Gastroesophageal sphincter (tissue), 3 donors: ENCODE results near the gene PEMT.

Source experiments
- EP300 ChIP-seq: sonication (generic); formaldehyde crosslinking; IDR thresholded peaks from one replicate; pipeline ENCODE4 v1.6.1; 2017; ENCODE audit warnings: antibody characterized with exemption, mild to moderate bottlenecking
- POLR2A ChIP-seq, 2 donors: fragments of 450-650 bp; IDR thresholded peaks; one replicate each; pipeline ENCODE4 v1.6.1; 2017; ENCODE audit warnings: antibody characterized with exemption in 2 of 2, mild to moderate bottlenecking in 2 of 2, moderate library complexity in 1 of 2
- POLR2AphosphoS5 ChIP-seq: sonication (generic); formaldehyde crosslinking; IDR thresholded peaks from one replicate; pipeline ENCODE4 v1.6.1; 2017; ENCODE audit warnings: antibody characterized with exemption
- TF ChIP-seq, protein P1 (sequence below), 4 experiments: fragments of 200-600 bp in 2 of 4; fragments of 450-650 bp in 2 of 4; sonication (generic) in 1 of 4; IDR thresholded peaks; one replicate each; pipeline ENCODE4 v1.5.1; 2017 to 2019; ENCODE audit warnings: antibody characterized with exemption in 4 of 4, mild to moderate bottlenecking in 2 of 4, moderate library complexity in 2 of 4

DNA sequence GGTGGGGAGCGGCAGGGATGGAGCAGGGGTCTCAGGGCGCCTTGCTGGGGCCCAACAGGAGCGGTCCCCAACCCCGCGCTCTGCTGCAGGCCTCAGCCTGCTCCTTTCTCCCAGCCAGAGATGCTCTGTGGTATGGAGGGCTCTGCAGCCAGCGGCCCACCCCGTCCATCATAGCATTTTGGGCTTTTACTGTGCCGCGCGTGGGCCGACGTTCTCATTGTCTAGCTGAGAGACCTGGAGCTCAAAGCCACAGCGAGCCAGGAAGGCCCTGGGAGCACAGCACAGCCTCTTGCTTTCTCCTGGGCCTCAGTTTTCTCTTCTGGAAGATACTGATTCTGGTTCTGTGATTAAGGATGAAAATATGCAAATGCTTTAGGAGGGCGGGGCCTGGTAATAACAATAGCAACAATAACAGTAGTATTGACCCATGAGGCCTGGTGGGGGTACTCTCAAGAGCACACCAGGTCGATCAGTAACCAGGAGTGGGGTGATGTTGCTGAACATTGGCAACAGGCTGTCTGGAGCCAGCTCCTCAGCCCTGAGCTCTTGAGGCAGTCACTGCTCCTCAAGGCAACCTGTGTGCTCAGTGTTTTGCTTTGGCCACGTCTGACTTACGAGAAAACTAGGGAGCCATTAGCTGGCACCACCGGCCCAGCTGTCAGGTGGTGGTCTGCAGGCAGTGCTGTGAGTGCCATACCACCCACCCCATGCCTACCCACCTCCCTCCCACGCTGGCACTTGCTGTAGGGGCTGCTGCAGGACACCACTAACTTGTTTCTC is 94.3 kb downstream of the PEMT start:
- TF ChIP-seq, protein P1, sequence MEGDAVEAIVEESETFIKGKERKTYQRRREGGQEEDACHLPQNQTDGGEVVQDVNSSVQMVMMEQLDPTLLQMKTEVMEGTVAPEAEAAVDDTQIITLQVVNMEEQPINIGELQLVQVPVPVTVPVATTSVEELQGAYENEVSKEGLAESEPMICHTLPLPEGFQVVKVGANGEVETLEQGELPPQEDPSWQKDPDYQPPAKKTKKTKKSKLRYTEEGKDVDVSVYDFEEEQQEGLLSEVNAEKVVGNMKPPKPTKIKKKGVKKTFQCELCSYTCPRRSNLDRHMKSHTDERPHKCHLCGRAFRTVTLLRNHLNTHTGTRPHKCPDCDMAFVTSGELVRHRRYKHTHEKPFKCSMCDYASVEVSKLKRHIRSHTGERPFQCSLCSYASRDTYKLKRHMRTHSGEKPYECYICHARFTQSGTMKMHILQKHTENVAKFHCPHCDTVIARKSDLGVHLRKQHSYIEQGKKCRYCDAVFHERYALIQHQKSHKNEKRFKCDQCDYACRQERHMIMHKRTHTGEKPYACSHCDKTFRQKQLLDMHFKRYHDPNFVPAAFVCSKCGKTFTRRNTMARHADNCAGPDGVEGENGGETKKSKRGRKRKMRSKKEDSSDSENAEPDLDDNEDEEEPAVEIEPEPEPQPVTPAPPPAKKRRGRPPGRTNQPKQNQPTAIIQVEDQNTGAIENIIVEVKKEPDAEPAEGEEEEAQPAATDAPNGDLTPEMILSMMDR (IDR thresholded peaks at IDR 0.05) = no peak
- TF ChIP-seq EP300 = no peak
- TF ChIP-seq POLR2A (IDR thresholded peaks at IDR 0.05) = no peak
- no peak for TF ChIP-seq POLR2AphosphoS5
